ENCODE data around the gene PUS7.

GRCh38 chr7:105470090-105470489 lies 52.0 kb downstream of the PUS7 start:
- TF ChIP-seq ELK1 (IDR thresholded peaks at IDR 0.05; ENCODE audit: borderline replicate concordance, low read depth, low read length) (no peak), CTCF (conservative IDR thresholded peaks at IDR 0.05; ENCODE audit: low read depth, low read length) (no peak), POLR2A (IDR thresholded peaks at IDR 0.05; ENCODE audit: low read depth, low read length) (no peak), FOS (IDR thresholded peaks at IDR 0.05; ENCODE audit: low read depth, low read length) (no peak), RFX5 (IDR thresholded peaks at IDR 0.05; ENCODE audit: low read depth, low read length) (no peak), RAD21 (IDR thresholded peaks at IDR 0.05; ENCODE audit: low read length) (no peak), MXI1 (IDR thresholded peaks at IDR 0.05; ENCODE audit: borderline replicate concordance, low read depth, low read length) (no peak), MAZ (IDR thresholded peaks at IDR 0.05; ENCODE audit: borderline replicate concordance, low read depth, low read length) (no peak), MAFK (IDR thresholded peaks at IDR 0.05; ENCODE audit: low read depth, low read length) (no peak), BHLHE40 (IDR thresholded peaks at IDR 0.05; ENCODE audit: low read depth, low read length) (no peak), CHD1 (IDR thresholded peaks at IDR 0.05; ENCODE audit: low read depth, low read length) (no peak), CEBPB (IDR thresholded peaks at IDR 0.05; ENCODE audit: low read depth, low read length) (no peak), USF2 (IDR thresholded peaks at IDR 0.05; ENCODE audit: low read depth, low read length) (no peak), SMC3 (IDR thresholded peaks at IDR 0.05; ENCODE audit: low read depth, low read length) (no peak)
